Stomach (tissue), 4 donors: ENCODE measurements around the gene RNF220.

Source experiments
- EP300 ChIP-seq: sonication (generic); formaldehyde crosslinking; IDR thresholded peaks from one replicate; pipeline ENCODE4 v1.6.1; 2017; ENCODE audit warnings: antibody characterized with exemption
- POLR2A ChIP-seq, 4 donors: fragments of 450-650 bp; IDR thresholded peaks; one replicate each; pipeline ENCODE4 v1.6.1; 2016; ENCODE audit warnings: antibody characterized with exemption in 4 of 4, control low read depth in 2 of 4, mild to moderate bottlenecking in 1 of 4, moderate library complexity in 1 of 4
- POLR2AphosphoS5 ChIP-seq, 3 donors: sonication (generic); formaldehyde crosslinking; IDR thresholded peaks; one replicate each; pipeline ENCODE4 v1.6.1; 2016; ENCODE audit warnings: antibody characterized with exemption in 3 of 3
- TF ChIP-seq, protein P1 (sequence below), 7 experiments: fragments of 450-650 bp in 4 of 7; fragments of 200-600 bp in 3 of 7; sonication (generic) in 3 of 7; IDR thresholded peaks; one replicate each; pipeline ENCODE4 v1.5.1; 2016 to 2019; ENCODE audit warnings: antibody characterized with exemption in 7 of 7, control low read depth in 2 of 7, mild to moderate bottlenecking in 1 of 7

DNA sequence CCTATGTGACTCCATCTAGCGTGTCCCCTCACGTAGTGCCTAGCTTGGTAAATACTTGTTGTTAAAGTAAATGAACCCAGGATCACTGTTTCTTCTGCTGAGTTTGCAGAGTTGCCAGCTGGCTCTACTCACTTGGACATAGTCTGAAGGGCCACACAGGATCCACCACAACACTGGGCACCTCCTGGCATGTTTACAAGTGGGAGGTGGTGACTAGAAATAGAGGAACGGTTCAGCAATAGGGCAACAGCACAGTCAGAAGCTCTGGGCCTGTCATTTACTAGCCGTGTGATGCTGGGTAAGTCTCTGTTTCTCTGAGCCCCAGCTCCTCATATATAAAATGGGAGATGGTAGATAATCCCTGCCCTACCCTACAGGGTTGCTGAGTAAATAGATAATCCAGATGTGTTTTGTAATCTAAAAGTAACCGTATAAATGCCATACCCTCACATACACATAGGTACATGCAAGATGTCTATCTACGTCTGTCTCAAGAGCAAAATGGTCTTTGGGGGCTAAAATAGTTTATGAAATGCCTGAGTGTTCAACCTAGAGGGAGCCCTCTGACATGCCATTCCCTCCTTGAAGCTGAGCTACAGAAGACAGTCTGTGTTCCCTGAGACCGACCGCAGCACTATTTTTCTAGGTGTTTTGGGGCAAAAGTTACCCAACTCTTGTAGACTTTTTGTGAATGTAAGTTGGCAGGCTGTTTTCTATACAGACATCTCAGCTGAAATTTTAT, 20.5 kb downstream of the RNF220 start:
- TF ChIP-seq POLR2A (IDR thresholded peaks at IDR 0.05) (no peak), EP300 (no peak), POLR2AphosphoS5 (IDR thresholded peaks at IDR 0.05) (no peak)
- TF ChIP-seq, protein P1, sequence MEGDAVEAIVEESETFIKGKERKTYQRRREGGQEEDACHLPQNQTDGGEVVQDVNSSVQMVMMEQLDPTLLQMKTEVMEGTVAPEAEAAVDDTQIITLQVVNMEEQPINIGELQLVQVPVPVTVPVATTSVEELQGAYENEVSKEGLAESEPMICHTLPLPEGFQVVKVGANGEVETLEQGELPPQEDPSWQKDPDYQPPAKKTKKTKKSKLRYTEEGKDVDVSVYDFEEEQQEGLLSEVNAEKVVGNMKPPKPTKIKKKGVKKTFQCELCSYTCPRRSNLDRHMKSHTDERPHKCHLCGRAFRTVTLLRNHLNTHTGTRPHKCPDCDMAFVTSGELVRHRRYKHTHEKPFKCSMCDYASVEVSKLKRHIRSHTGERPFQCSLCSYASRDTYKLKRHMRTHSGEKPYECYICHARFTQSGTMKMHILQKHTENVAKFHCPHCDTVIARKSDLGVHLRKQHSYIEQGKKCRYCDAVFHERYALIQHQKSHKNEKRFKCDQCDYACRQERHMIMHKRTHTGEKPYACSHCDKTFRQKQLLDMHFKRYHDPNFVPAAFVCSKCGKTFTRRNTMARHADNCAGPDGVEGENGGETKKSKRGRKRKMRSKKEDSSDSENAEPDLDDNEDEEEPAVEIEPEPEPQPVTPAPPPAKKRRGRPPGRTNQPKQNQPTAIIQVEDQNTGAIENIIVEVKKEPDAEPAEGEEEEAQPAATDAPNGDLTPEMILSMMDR (IDR thresholded peaks at IDR 0.05), result no peak
